Measurements from ENCODE around the gene RPS6KA6.

DNA sequence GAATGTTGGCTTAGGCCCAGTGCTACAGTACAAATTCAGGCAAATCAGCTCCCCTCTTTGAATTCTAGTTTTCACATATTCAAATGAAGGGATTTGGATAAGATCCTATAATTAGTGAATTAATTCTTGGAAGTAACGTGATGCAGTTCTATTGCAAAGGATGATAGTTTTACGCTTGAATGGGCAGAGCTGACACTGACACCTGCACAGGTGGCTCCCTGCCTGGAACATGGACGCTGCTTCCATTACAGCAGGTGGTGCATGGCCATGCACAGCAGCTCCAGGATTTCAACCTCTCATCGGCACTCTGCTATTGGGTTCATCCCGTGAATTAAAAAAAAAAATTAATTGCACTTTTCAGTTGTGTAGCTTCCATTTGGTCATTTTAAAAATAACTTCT lies 28.4 kb upstream of the RPS6KA6 start:
- TF ChIP-seq ZNF8 (CRISPR knock-in tag; IDR thresholded peaks at IDR 0.05) = no peak
- TF ChIP-seq ARNTL (CRISPR knock-in tag; IDR thresholded peaks at IDR 0.05; ENCODE audit: borderline replicate concordance, low read depth) = no peak
- TF ChIP-seq PPARA (CRISPR knock-in tag; IDR thresholded peaks at IDR 0.05; ENCODE audit: borderline replicate concordance) = no peak
- no peak for TF ChIP-seq ZFP3 (CRISPR knock-in tag; IDR thresholded peaks at IDR 0.05)
